SK-N-SH treated with all-trans-retinoic acid at 6 μM for 48 hours (cell line): ENCODE results near the gene HCN4.

Experiments used
- ATAC-seq: fragments of 200-7000 bp; cut with Tn5 transposase; 3 replicates; pipeline ENCODE4 v1.9.1; 2020; ENCODE audit warnings: mild to moderate bottlenecking, moderate library complexity
- BACH2 ChIP-seq: fragments of 250-450 bp; sonication (Bioruptor Pico); IDR thresholded peaks from 2 replicates; pipeline ENCODE4 v1.9.0; 2021; ENCODE audit warnings: mild to moderate bottlenecking, borderline replicate concordance
- ESRRG ChIP-seq: fragments of 250-450 bp; sonication (Bioruptor Pico); IDR thresholded peaks from 2 replicates; pipeline ENCODE4 v1.6.1; 2021; ENCODE audit warnings: mild to moderate bottlenecking
- GLIS3 ChIP-seq: fragments of 250-450 bp; sonication (Bioruptor Pico); IDR thresholded peaks from 2 replicates; pipeline ENCODE4 v1.5.0; 2020; ENCODE audit warnings: mild to moderate bottlenecking, moderate library complexity
- ISL1 ChIP-seq: fragments of 250-450 bp; sonication (Bioruptor Pico); IDR thresholded peaks from 2 replicates; pipeline ENCODE4 v2.1.2; 2022; ENCODE audit warnings: mild to moderate bottlenecking, moderate library complexity
- OSR1 ChIP-seq: fragments of 250-450 bp; sonication (Bioruptor Pico); IDR thresholded peaks from 2 replicates; pipeline ENCODE4 v1.8.0; 2022; ENCODE audit warnings: moderate library complexity, mild to moderate bottlenecking, inconsistent platforms
- RARB ChIP-seq: fragments of 250-450 bp; sonication (Bioruptor Pico); IDR thresholded peaks from 2 replicates; pipeline ENCODE4 v1.8.0; 2021; ENCODE audit warnings: mild to moderate bottlenecking, moderate library complexity
- SNAI2 ChIP-seq: fragments of 250-450 bp; sonication (Bioruptor Pico); IDR thresholded peaks from 2 replicates; pipeline ENCODE4 v1.5.0; 2020; ENCODE audit warnings: mild to moderate bottlenecking, moderate library complexity
- TCF4 ChIP-seq: fragments of 250-450 bp; sonication (Bioruptor Pico); IDR thresholded peaks from 2 replicates; pipeline ENCODE4 v1.8.0; 2021; ENCODE audit warnings: mild to moderate bottlenecking, moderate library complexity, borderline replicate concordance
- TOX ChIP-seq: fragments of 250-450 bp; sonication (Bioruptor Pico); IDR thresholded peaks from 2 replicates; pipeline ENCODE4 v1.8.0; 2021; ENCODE audit warnings: mild to moderate bottlenecking, moderate library complexity, borderline replicate concordance
- ZC3H10 ChIP-seq: fragments of 250-450 bp; sonication (Bioruptor Pico); IDR thresholded peaks from 2 replicates; pipeline ENCODE4 v1.5.1; 2021; ENCODE audit warnings: mild to moderate bottlenecking, moderate library complexity
- ZFP3 ChIP-seq: fragments of 250-450 bp; sonication (Bioruptor Pico); IDR thresholded peaks from 2 replicates; pipeline ENCODE4 v1.5.0; 2020; ENCODE audit warnings: mild to moderate bottlenecking, moderate library complexity
- ZFP30 ChIP-seq: fragments of 450-650 bp; formaldehyde crosslinking; IDR thresholded peaks from 2 replicates; pipeline ENCODE4 v1.5.0; 2022; ENCODE audit warnings: mild to moderate bottlenecking, moderate library complexity
- TF ChIP-seq, protein P1 (sequence below): fragments of 250-450 bp; sonication (Bioruptor Pico); IDR thresholded peaks from 2 replicates; pipeline ENCODE4 v1.8.0; 2021; ENCODE audit warnings: low read depth, mild to moderate bottlenecking, moderate library complexity, borderline replicate concordance
- TF ChIP-seq, protein P2 (sequence below): fragments of 250-450 bp; sonication (Bioruptor Pico); IDR thresholded peaks from 2 replicates; pipeline ENCODE4 v1.5.1; 2020; ENCODE audit warnings: low read depth, mild to moderate bottlenecking, moderate library complexity
- TF ChIP-seq, protein P3 (sequence below): fragments of 250-450 bp; sonication (Bioruptor Pico); IDR thresholded peaks from 2 replicates; pipeline ENCODE4 v1.8.0; 2020; ENCODE audit warnings: mild to moderate bottlenecking, moderate library complexity, borderline replicate concordance
- TF ChIP-seq, protein P4 (sequence below): fragments of 250-450 bp; sonication (Bioruptor Pico); IDR thresholded peaks from 2 replicates; pipeline ENCODE4 v1.5.0; 2020; ENCODE audit warnings: mild to moderate bottlenecking, moderate library complexity

HCN4 gene

DNA sequence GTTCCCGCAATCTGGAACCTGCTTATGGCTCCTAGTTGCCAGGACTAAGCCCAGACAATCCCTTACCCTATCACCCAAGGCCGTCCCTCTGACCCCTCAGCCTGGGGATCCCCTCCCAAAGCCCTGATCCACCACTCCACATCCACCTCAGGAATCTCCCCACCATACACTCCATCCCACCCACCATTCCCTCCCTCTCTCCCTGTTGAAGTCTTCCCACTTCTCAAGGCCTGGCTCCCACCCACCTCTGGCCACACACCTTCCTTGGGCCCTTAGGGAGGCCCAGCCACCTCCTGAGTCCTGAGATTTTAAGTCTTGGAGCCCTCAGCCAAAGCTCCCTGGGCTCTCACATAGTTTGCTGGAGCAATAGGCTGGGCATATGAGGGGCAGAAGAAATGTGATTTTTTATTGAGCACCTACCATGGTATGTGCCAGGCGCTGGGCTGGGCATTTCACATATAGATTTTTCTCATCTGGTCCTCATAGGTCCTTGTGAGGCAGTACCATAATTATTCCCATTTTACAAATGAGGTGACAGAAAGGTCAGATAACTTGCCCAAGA is 48.1 kb downstream of the HCN4 start:
- TF ChIP-seq TOX (CRISPR knock-in tag) (no peak), ESRRG (CRISPR knock-in tag) (no peak), ISL1 (no peak), RARB (CRISPR knock-in tag) (no peak), BACH2 (CRISPR knock-in tag) (no peak), ZC3H10 (CRISPR knock-in tag) (no peak), ZFP3 (CRISPR knock-in tag) (no peak), OSR1 (CRISPR knock-in tag) (no peak), SNAI2 (no peak)
- TF ChIP-seq, protein P1, sequence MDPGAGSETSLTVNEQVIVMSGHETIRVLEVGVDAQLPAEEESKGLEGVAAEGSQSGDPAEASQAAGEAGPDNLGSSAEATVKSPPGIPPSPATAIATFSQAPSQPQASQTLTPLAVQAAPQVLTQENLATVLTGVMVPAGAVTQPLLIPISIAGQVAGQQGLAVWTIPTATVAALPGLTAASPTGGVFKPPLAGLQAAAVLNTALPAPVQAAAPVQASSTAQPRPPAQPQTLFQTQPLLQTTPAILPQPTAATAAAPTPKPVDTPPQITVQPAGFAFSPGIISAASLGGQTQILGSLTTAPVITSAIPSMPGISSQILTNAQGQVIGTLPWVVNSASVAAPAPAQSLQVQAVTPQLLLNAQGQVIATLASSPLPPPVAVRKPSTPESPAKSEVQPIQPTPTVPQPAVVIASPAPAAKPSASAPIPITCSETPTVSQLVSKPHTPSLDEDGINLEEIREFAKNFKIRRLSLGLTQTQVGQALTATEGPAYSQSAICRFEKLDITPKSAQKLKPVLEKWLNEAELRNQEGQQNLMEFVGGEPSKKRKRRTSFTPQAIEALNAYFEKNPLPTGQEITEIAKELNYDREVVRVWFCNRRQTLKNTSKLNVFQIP (CRISPR knock-in tag), result no peak
- TF ChIP-seq, protein P2, sequence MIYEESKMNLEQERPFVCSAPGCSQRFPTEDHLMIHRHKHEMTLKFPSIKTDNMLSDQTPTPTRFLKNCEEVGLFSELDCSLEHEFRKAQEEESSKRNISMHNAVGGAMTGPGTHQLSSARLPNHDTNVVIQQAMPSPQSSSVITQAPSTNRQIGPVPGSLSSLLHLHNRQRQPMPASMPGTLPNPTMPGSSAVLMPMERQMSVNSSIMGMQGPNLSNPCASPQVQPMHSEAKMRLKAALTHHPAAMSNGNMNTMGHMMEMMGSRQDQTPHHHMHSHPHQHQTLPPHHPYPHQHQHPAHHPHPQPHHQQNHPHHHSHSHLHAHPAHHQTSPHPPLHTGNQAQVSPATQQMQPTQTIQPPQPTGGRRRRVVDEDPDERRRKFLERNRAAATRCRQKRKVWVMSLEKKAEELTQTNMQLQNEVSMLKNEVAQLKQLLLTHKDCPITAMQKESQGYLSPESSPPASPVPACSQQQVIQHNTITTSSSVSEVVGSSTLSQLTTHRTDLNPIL (CRISPR knock-in tag), result no peak
- TF ChIP-seq, protein P3, sequence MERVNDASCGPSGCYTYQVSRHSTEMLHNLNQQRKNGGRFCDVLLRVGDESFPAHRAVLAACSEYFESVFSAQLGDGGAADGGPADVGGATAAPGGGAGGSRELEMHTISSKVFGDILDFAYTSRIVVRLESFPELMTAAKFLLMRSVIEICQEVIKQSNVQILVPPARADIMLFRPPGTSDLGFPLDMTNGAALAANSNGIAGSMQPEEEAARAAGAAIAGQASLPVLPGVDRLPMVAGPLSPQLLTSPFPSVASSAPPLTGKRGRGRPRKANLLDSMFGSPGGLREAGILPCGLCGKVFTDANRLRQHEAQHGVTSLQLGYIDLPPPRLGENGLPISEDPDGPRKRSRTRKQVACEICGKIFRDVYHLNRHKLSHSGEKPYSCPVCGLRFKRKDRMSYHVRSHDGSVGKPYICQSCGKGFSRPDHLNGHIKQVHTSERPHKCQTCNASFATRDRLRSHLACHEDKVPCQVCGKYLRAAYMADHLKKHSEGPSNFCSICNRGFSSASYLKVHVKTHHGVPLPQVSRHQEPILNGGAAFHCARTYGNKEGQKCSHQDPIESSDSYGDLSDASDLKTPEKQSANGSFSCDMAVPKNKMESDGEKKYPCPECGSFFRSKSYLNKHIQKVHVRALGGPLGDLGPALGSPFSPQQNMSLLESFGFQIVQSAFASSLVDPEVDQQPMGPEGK (CRISPR knock-in tag), result no peak
- no peak for ATAC-seq

DNA sequence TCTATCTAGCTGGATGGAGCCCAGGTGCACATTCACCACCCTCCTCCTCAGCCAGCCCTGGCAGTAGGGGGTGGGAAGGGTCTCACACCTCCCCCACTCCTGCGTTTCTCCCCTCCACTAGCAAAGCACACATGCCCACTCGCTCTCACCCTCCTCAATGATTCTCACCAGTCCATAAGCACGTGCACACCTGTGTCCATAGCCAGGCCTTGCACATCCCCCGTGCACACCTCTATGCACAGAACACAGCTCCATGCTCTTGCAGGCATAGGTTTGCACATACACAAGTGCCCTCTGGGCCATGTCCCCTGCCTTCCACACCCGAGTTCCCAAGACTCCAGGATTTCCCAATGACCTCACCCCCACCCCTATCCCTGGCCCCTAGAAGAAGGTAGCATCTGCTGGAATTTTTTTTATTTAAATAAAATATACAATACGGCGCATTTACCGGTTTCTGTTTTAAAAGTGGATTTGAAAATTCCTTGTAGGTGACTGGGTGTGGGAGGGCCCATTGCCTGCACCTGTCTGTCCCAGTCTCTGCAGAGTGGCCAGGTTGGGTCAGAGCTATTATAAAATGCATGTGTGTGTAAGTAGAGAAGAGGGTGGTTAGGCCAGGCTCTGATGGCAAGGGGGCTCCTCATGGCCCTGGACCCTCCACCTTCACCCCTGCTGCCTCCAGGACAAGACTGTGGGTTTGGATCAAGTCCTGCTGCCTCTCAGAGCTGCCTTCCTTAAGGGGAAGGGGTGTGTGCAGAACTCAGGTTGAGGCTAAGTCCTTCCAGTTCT is 49.1 kb downstream of the HCN4 start:
- TF ChIP-seq TCF4 (CRISPR knock-in tag) (no peak), ZFP30 (CRISPR knock-in tag) (no peak)
- no peak for ATAC-seq

DNA sequence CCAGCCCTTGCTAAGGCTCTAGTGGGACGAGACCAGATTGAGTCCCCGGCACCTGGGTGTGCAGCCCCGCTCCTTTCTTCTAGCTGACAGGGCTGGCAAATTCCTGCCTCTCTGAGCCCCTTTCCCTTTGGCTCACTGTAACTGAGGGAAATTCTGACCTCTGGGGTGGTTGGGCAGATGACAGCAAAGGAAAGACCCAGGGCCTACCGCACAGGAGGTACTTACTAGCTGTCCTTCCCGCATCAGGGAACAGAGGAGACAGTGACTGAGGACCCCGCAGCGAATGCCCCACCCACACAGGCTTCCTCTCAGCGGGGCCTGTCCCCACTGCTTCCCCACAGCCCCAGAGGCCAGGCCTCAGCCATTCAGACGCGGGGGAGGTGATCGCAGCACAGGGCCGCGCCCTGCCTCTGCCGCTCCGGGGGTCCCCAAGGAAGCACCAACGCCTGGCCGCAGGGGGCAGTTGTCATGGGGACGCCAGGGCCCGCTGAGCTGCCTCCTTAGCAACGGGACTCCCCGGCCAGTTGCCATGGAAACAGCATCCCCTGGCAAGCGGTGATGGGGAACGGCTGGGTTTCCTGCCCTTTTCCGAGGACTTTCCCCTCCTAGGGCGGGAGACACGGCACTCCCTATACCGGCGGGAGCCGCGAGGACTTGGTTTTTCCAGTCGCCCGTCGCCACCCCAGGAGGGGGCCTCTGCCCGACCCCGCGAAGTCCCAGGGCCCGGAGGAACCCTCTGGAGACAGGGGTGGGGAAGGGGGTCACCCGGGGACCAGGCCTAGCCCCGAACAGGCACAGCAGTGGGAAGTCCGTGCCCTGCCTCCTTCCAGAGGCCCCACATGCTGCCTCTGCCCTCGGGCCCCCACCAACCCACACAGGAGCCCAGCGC is 50.1 kb downstream of the HCN4 start:
- TF ChIP-seq TOX (CRISPR knock-in tag) (no peak), TCF4 (CRISPR knock-in tag) (no peak)
- ATAC-seq, result no peak; the same call in 2 of the 3 replicates

DNA sequence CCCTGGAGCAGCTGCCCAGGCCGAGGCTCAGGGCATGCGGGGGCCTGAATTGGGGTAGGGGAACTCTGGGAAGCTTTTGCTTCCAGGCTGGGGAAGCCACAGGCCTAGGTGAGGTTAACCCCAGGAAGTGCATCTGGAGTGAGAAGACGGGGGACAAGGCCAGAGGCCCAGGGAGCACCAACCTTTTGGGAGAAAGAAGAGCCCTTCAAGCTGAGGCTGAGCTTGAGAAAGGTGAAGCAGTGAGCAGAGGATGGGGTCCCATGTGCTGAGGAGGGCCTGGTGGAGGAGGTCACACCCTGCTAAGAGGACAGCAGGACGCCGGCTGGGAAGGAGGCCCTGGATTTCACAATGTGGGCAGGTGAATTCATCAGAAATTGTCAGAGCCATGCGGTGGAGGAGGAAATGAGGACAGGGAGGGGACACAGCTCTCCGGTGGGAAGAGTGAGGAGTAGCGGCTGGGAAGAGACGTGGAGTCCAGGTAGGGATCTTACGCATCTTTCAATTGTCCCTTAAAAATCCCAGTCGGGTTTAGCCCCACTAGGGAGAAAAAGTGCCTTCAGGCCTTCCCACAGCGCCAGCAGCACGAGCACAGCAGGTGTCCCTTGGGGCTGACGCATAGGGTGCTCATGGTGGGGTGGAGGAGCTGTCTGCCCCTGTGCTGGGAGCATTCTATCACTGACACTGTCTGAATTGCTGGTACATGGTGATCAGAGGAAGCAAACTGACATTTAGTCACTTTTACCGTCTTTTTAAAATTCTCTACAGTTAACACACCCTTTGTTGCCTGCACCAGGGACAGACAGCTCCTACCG is 50.9 kb downstream of the HCN4 start:
- TF ChIP-seq, protein P3 (CRISPR knock-in tag), result no peak
- TF ChIP-seq, protein P4, sequence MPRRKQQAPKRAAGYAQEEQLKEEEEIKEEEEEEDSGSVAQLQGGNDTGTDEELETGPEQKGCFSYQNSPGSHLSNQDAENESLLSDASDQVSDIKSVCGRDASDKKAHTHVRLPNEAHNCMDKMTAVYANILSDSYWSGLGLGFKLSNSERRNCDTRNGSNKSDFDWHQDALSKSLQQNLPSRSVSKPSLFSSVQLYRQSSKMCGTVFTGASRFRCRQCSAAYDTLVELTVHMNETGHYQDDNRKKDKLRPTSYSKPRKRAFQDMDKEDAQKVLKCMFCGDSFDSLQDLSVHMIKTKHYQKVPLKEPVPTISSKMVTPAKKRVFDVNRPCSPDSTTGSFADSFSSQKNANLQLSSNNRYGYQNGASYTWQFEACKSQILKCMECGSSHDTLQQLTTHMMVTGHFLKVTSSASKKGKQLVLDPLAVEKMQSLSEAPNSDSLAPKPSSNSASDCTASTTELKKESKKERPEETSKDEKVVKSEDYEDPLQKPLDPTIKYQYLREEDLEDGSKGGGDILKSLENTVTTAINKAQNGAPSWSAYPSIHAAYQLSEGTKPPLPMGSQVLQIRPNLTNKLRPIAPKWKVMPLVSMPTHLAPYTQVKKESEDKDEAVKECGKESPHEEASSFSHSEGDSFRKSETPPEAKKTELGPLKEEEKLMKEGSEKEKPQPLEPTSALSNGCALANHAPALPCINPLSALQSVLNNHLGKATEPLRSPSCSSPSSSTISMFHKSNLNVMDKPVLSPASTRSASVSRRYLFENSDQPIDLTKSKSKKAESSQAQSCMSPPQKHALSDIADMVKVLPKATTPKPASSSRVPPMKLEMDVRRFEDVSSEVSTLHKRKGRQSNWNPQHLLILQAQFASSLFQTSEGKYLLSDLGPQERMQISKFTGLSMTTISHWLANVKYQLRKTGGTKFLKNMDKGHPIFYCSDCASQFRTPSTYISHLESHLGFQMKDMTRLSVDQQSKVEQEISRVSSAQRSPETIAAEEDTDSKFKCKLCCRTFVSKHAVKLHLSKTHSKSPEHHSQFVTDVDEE (CRISPR knock-in tag), result no peak
- TF ChIP-seq GLIS3 (CRISPR knock-in tag), result no peak
- no peak for TF ChIP-seq ESRRG (CRISPR knock-in tag)
- ATAC-seq, result no peak; the same call in 2 of the 3 replicates
